ENCODE measurements around the gene UXS1.
A peak's percentile ranks its signal among the peaks of the same experiment; 100 is the strongest.

Gene UXS1

GRCh38 chr2:106189325-106189724 lies 4.8 kb downstream of the UXS1 start:
- no peak for TF ChIP-seq CTCF (IDR thresholded peaks at IDR 0.05; ENCODE audit: low read length, missing control alignments)
- no peak for DNase-seq (ENCODE audit: low read depth)
- no peak overlapping the region for H3K4me3 ChIP-seq (replicated peaks; ENCODE audit: low read depth, low read length)

GRCh38 chr2:106187273-106187891 lies 6.7 kb downstream of the UXS1 start:
- TF ChIP-seq CTCF (IDR thresholded peaks at IDR 0.05; ENCODE audit: low read length, missing control alignments): no peak
- H3K4me3 ChIP-seq (replicated peaks; ENCODE audit: low read depth, low read length): no peak overlapping the region
- DNase-seq (ENCODE audit: low read depth): no peak

GRCh38 chr2:106185475-106186184 lies 8.5 kb downstream of the UXS1 start:
- H3K4me3 ChIP-seq (replicated peaks; ENCODE audit: low read depth, low read length): no peak overlapping the region

DNA sequence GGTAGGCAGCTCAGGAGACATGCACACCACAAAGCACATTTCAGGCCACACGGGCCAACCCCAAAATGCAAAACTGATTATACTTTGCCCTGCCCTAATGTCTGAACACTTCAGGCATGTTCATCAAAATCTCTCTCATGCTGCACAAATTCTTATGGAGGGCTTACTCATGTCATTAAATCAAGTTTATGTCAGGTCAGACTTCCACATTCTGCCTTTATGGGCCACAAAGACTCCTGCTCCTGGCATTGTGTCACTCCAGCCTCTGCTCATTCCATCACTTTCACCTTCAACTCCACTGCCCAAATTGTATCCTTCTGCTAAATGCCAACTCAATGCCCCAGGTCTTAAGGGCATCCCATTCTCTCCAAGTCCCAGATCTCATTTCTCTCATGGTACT lies 9.2 kb downstream of the UXS1 start:
- no peak for DNase-seq (ENCODE audit: low read depth)
- no peak for TF ChIP-seq CTCF (IDR thresholded peaks at IDR 0.05; ENCODE audit: low read length, missing control alignments)
- H3K4me3 ChIP-seq (replicated peaks; ENCODE audit: low read depth, low read length): no peak overlapping the region

More at GRCh38 chr2:106185475-106186184, 8.5 kb downstream of the UXS1 start:
- no peak for TF ChIP-seq CTCF (IDR thresholded peaks at IDR 0.05; ENCODE audit: low read length, missing control alignments)
- DNase-seq (ENCODE audit: low read depth): no peak

- no peak for DNase-seq (ENCODE audit: low read depth)
- no peak overlapping the region for H3K4me3 ChIP-seq (replicated peaks; ENCODE audit: low read depth, low read length)
- no peak for TF ChIP-seq CTCF (IDR thresholded peaks at IDR 0.05; ENCODE audit: low read length, missing control alignments)
Measured at GRCh38 chr2:106184394-106184793, 9.7 kb downstream of the UXS1 start.

- H3K4me3 ChIP-seq (replicated peaks; ENCODE audit: low read depth, low read length): no peak overlapping the region
- peak; percentile 12 for DNase-seq (ENCODE audit: low read depth)
- TF ChIP-seq CTCF (IDR thresholded peaks at IDR 0.05; ENCODE audit: low read length, missing control alignments): no peak
Measured at GRCh38 chr2:106183101-106183696, 10.9 kb downstream of the UXS1 start.
